Mucosa of stomach (tissue), 1 donor: ENCODE data around the gene SORCS2.

Experiments
- H3K27me3 ChIP-seq: one replicate; pipeline ENCODE4 v1.7.0; 2013; ENCODE audit warnings: mild to moderate bottlenecking, low read length; ENCODE audit not compliant: control insufficient read depth, insufficient read depth
- H3K36me3 ChIP-seq: one replicate; pipeline ENCODE4 v1.7.0; 2013; ENCODE audit warnings: low read length; ENCODE audit not compliant: control insufficient read depth, insufficient read depth
- H3K4me1 ChIP-seq: one replicate; pipeline ENCODE4 v1.7.0; 2013; ENCODE audit warnings: mild to moderate bottlenecking, low read length; ENCODE audit not compliant: control insufficient read depth, insufficient read depth
- H3K4me3 ChIP-seq: one replicate; pipeline ENCODE4 v1.7.0; 2013; ENCODE audit warnings: low read length
- H3K9ac ChIP-seq: one replicate; pipeline ENCODE4 v1.7.0; 2013; ENCODE audit warnings: mild to moderate bottlenecking, low read length, moderate library complexity
- H3K9me3 ChIP-seq: one replicate; pipeline ENCODE4 v1.7.0; 2013; ENCODE audit warnings: mild to moderate bottlenecking, low read length, moderate library complexity; ENCODE audit not compliant: control insufficient read depth
- donor health status: Pancreatic carcinoma.

Gene SORCS2

DNA sequence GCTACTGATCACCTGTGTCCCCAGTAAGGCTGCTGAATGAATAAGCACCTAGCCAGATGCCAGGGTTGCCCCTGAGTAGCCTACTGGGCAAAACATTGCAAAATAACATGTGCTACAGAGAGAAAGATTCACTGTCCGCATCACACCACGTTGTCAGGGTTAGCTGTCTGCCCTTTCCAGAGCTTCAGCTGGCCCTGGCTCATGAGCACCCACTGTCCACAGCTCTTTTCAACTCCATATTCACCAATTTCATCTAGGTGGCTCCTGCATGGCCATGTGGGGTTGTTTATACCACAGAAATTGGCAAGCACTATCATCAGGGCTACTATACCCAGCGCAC is 470.1 kb downstream of the SORCS2 start:
- Histone ChIP-seq H3K9me3 (no peaks in the 10 kb centered on the region), H3K4me3 (no peak overlapping the region), H3K36me3 (no peaks in the 10 kb centered on the region), H3K9ac (no peak overlapping the region), H3K4me1 (no peaks in the 10 kb centered on the region), H3K27me3 (no peaks in the 10 kb centered on the region)

DNA sequence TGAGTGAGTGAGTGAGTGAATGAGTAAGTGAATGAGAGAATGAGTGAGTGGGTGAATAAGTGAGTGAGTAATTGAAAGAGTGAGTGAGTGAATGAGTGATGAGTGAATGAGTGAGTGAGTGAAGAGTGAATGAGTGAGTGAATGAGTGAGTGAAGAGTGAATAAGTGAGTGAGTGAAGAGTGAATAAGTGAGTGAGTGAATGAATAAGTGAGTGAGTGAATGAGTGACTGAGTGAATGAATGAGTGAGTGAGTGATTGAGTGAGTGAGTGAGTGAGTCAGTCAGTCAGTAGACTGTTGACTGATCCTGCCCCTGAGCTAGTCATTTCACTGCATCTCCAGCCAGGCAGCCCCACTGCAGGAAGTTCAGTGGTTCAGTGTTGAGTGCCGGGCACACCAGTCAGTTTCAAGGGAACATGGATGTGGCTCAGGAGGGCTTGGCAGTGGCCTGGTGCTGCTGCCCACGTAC is 470.8 kb downstream of the SORCS2 start:
- H3K27me3 ChIP-seq: no peaks in the 10 kb centered on the region
- no peaks in the 10 kb centered on the region for H3K4me1 ChIP-seq
- no peak overlapping the region for H3K9ac ChIP-seq
- no peaks in the 10 kb centered on the region for H3K9me3 ChIP-seq
- no peak overlapping the region for H3K4me3 ChIP-seq
- no peaks in the 10 kb centered on the region for H3K36me3 ChIP-seq

DNA sequence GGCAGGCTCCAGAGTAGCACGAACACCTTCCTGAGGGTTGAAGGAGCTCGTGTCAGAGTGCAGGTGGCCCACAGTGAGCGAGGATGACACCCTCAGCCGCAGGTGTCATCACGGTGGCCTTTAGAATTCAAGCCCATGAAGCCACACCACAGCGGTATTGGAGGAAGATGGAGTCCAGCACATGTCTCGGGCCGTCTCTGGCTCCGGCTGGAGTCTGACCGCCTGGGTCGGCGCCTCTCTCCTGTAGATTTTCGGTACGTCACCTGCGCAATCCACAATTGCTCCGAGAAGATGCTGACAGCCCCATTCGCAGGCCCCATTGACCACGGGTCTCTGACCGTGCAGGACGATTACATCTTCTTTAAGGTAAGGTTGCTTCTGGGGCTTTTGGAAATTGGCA is 471.8 kb downstream of the SORCS2 start:
- H3K4me1 ChIP-seq: no peaks in the 10 kb centered on the region
- H3K9ac ChIP-seq: no peak overlapping the region

DNA sequence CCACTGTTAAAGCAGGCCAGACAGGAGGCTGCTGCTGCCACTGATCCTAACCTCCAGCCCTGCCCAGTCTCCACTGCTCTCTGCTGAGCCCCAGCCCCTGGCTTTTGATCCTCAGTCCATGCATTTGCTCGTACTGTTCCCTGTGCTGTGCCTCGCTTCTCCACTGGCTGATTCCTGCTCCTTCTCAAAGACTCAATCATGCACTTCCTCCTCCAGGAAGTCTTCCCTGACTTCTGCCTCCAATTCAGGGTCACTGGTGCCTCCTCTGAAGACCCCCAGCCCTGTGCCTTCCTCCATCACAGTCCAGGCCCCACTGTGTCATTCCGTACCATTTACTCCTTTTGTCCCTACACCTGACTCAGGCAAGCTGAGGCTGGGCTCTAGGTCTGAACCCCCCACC is 473.0 kb downstream of the SORCS2 start:
- Histone ChIP-seq H3K27me3 (no peaks in the 10 kb centered on the region), H3K4me3 (no peak overlapping the region), H3K9ac (no peak overlapping the region), H3K36me3 (no peaks in the 10 kb centered on the region), H3K4me1 (no peaks in the 10 kb centered on the region), H3K9me3 (no peaks in the 10 kb centered on the region)

More for the DNA sequence above, 471.8 kb downstream of the SORCS2 start:
- Histone ChIP-seq H3K4me3 (no peak overlapping the region), H3K27me3 (no peaks in the 10 kb centered on the region), H3K36me3 (no peaks in the 10 kb centered on the region), H3K9me3 (no peaks in the 10 kb centered on the region)

DNA sequence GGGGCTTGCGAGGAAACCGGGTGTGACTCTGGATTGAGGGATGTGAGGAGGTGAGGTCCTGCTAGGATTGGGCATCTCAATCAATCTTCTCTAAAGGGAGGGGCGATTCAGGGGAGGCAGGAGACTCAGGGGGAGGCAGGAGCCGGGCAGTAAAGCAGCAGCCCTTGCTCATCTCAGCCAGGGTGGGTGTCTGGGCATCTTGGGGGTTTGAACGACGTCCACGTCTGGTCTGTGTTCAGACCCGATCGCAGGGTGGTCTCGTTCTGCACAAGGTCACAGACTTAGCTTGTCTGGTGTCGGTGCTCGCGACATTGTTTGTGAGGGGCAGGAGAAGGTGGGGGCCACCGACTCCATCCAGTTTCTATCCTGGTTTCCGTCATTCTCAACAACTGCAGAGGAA is 473.7 kb downstream of the SORCS2 start:
- H3K4me1 ChIP-seq: no peaks in the 10 kb centered on the region
- no peaks in the 10 kb centered on the region for H3K36me3 ChIP-seq

DNA sequence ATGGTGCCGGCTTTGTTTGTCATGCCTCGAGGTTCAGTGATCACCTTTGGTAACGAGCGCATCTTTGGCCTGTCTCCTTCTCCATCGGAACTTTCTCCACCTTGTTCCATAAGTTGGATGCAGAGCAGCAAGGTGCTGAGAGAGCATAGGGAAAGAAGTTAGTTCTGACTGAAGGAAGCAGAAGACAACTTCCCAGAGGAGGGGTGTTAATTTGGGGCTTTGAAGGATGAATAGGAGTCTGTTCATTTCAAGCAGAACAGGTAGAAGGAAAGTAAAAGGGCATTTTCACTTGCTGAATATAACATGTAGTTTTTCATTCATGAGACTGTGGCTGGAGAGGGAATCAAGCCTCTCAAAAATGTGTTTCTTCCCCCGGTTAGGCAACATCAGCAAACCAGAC is 474.4 kb downstream of the SORCS2 start:
- no peak overlapping the region for H3K9ac ChIP-seq
- no peaks in the 10 kb centered on the region for H3K4me1 ChIP-seq
- no peak overlapping the region for H3K4me3 ChIP-seq
- H3K36me3 ChIP-seq: no peaks in the 10 kb centered on the region
- H3K27me3 ChIP-seq: no peaks in the 10 kb centered on the region
- H3K9me3 ChIP-seq: no peaks in the 10 kb centered on the region

More for the DNA sequence above, 473.7 kb downstream of the SORCS2 start:
- Histone ChIP-seq H3K4me3 (no peak overlapping the region), H3K9me3 (no peaks in the 10 kb centered on the region), H3K9ac (no peak overlapping the region), H3K27me3 (no peaks in the 10 kb centered on the region)

DNA sequence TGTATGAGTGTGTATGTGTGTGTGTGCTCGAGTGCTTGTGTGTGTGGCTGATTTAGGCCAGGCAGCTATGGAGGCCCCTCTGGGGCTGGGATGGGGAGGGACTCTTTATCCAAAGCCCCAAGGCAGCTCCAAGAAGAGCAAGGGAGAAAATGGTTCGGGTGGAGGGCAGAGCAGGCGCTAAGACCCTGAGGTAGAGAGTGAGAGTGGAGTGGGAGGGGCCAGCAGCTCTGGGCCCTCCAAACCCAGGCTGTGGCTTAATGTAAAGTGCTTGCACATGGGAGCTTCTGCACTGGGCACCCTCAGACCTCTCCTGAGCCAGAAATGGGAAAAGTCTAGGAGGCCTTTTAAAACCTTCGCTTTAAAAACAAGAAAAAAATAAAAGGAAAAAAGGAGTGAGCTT is 475.9 kb downstream of the SORCS2 start:
- Histone ChIP-seq H3K9ac (no peak overlapping the region), H3K4me3 (no peak overlapping the region), H3K4me1 (no peaks in the 10 kb centered on the region), H3K27me3 (no peaks in the 10 kb centered on the region), H3K36me3 (no peaks in the 10 kb centered on the region), H3K9me3 (no peaks in the 10 kb centered on the region)

DNA sequence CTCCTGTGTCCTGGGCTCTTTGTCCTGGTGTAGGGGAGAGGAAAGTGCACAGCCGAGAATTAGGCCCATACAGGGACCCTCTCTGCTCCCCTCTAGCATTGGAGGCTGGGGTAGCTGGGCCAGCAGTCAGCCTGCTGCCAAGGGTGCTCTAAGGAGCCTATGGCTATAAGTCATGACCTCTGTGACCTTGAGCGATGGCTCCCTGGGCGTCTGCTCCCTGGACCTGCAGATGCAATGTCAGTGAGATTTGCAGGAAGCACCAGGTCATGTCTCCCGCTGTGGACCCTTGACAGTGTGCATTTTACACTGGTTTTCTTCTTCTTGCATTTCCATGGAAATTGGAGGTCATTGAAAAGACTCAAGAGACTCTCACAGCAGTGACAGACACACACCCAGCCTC is 476.5 kb downstream of the SORCS2 start:
- no peak overlapping the region for H3K9ac ChIP-seq
- no peaks in the 10 kb centered on the region for H3K36me3 ChIP-seq
- no peaks in the 10 kb centered on the region for H3K27me3 ChIP-seq
- no peak overlapping the region for H3K4me3 ChIP-seq
- H3K4me1 ChIP-seq: no peaks in the 10 kb centered on the region
- H3K9me3 ChIP-seq: no peaks in the 10 kb centered on the region

DNA sequence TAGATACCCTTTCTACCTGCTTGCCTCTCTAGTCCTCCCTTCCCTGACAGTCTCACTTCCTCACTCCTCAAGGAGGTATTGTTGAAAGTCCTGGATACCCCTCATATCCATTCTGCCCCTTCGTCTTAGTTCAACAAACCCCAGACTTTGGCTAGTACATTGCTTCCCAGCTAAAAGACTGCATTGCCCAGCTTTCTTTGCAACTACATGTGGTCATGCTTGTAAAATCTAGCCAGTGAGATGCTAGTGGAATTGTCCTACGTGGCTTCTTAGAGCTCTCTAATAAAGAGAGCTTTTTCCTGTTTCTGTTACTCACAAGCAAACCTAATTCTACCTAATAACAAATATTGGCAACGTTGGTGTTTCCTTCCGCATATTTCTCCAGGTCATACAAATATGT is 480.3 kb downstream of the SORCS2 start:
- no peak overlapping the region for H3K9ac ChIP-seq
- no peaks in the 10 kb centered on the region for H3K36me3 ChIP-seq
- H3K27me3 ChIP-seq: no peaks in the 10 kb centered on the region
- H3K4me3 ChIP-seq: no peak overlapping the region
- H3K4me1 ChIP-seq: no peaks in the 10 kb centered on the region
- no peaks in the 10 kb centered on the region for H3K9me3 ChIP-seq

DNA sequence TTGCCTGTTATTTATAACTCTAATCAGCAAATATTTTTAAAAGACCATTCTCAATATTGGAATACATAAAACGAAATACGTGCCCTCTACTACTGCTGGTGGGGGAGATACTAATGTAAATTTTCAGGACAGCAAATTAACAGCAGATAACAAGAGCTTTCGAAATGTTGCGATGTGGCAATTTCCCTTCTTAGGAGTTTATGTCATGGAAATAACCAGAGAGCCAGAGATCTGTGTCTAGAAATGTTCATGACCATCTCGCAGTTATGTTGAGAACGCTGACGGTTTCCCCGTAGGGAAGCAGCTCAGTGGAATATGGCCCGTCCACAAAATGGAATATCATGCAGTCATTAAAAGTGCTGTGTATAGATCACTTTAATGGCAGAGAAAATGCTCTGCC is 480.8 kb downstream of the SORCS2 start:
- no peaks in the 10 kb centered on the region for H3K27me3 ChIP-seq
- no peaks in the 10 kb centered on the region for H3K4me1 ChIP-seq
- no peak overlapping the region for H3K4me3 ChIP-seq
- no peak overlapping the region for H3K9ac ChIP-seq
- no peaks in the 10 kb centered on the region for H3K9me3 ChIP-seq
- no peaks in the 10 kb centered on the region for H3K36me3 ChIP-seq

DNA sequence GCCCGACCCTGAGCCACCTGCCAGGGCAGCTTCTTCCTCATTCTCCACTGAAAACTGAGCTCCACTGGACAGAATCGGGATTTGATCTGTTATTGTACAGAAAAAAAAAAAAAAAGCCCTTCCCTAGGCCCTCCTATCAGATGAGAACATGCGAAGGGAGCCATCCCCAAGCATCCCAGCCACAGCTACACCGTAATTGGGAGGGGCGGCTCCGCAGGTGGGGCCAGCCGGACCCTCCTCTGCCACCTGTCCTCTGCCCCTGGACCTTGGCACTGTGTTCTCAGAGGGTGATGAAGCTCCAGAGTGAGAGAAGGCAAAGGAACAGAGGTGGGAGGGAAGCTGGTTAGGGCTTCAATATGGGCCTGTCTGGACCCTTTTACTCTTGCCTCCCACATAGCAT is 482.4 kb downstream of the SORCS2 start:
- H3K36me3 ChIP-seq: no peaks in the 10 kb centered on the region
- H3K9me3 ChIP-seq: no peaks in the 10 kb centered on the region
- H3K4me3 ChIP-seq: no peak overlapping the region
- H3K27me3 ChIP-seq: no peaks in the 10 kb centered on the region
- H3K9ac ChIP-seq: no peak overlapping the region
- H3K4me1 ChIP-seq: no peaks in the 10 kb centered on the region

DNA sequence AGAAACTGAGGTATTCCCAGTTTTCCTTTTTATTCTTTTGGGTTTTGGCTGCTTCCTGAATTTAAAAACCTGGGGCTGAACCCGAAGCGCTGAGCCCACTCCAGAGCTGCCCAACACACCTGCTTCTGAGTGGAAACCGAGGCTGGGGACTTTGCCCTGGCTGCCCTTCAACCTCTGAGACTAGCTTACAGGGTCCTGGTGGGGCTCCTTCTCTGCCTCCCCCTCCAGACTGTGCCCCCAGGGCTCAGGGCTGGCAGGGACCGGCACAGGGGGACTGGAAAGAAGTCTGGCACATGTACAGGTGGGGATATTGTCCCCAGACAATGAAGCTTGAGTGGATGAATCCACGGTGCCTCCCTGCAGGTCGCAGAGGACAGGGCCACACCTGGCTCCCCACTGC is 482.8 kb downstream of the SORCS2 start:
- no peaks in the 10 kb centered on the region for H3K36me3 ChIP-seq
- H3K9me3 ChIP-seq: no peaks in the 10 kb centered on the region
- H3K4me3 ChIP-seq: no peak overlapping the region
- H3K27me3 ChIP-seq: no peaks in the 10 kb centered on the region
- H3K9ac ChIP-seq: no peak overlapping the region
- H3K4me1 ChIP-seq: no peaks in the 10 kb centered on the region

DNA sequence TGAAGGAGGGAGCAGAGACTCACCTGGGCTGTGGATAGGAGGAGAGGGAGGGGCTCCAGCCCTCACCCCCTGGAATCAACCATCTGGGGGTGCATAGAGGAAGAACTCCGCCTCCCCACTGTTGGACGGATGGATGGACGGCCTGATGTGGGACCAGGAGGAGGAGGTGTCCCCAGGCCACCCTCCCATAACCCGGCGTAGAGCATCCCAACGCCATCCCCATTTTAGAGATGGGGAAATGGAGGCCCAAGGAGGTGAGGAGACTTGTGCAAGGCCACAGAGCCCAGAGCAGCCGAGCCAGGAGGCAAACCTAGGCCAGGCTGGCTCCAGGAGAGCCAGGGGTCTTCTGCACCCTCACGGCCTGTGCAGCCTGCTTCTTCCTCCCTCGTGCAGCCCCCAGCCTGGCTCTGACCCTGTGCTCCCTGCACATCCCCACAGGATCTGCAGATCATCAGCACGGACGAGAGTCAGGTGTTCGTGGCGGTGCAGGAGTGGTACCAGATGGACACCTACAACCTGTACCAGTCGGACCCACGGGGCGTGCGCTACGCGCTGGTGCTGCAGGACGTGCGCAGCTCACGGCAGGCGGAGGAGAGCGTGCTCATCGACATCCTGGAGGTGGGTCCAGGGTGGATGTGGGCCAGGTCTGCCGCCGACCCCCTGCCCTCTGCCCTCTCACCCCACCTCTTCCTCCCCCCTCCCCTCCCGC is 483.4 kb downstream of the SORCS2 start:
- Histone ChIP-seq H3K36me3 (no peaks in the 10 kb centered on the region), H3K4me3 (no peak overlapping the region), H3K9ac (no peak overlapping the region), H3K9me3 (no peaks in the 10 kb centered on the region), H3K27me3 (no peaks in the 10 kb centered on the region), H3K4me1 (no peaks in the 10 kb centered on the region)
